Lung (tissue), 12 donors: ENCODE results near the gene PAX2. TPM values are rescaled to one million over a fixed set of nuclear protein-coding genes. Genes with fewer than 3 reads are reported as not detected.

Experiments
- ATAC-seq: fragments of 200-7000 bp; cut with Tn5 transposase; one replicate; pipeline ENCODE4 v1.9.1; 2020; ENCODE audit warnings: moderate number of reproducible peaks; ENCODE audit not compliant: insufficient read depth, low FRiP score
- DNase-seq, 3 donors: peaks; one replicate each; pipeline ENCODE4 v3.0.0-alpha.2; 2013 to 2017
- H3K27ac ChIP-seq, 2 donors: one replicate each; pipeline ENCODE4 v1.5.1; 2013; ENCODE audit warnings: mild to moderate bottlenecking in 2 of 2, moderate library complexity in 2 of 2, control low read depth in 1 of 2, inconsistent platforms in 1 of 2, low read depth in 1 of 2, low read length in 1 of 2
- H3K27me3 ChIP-seq, 3 donors: one replicate each; pipeline ENCODE4 v1.5.1; 2013; ENCODE audit warnings: low read length in 2 of 3; ENCODE audit not compliant: control insufficient read depth in 3 of 3, insufficient read depth in 3 of 3
- H3K36me3 ChIP-seq, 4 donors: one replicate each; pipeline ENCODE4 v1.5.1; 2013; ENCODE audit warnings: low read length in 4 of 4, mild to moderate bottlenecking in 1 of 4, moderate library complexity in 1 of 4; ENCODE audit not compliant: control insufficient read depth in 4 of 4, insufficient read depth in 4 of 4
- H3K4me1 ChIP-seq, 5 donors: one replicate each; pipeline ENCODE4 v1.5.1; 2013; ENCODE audit warnings: low read length in 5 of 5, mild to moderate bottlenecking in 2 of 5, moderate library complexity in 1 of 5; ENCODE audit not compliant: control insufficient read depth in 5 of 5, insufficient read depth in 5 of 5
- H3K4me3 ChIP-seq: one replicate; pipeline ENCODE4 v1.5.1; 2013; ENCODE audit warnings: mild to moderate bottlenecking, control low read depth, moderate library complexity
- H3K9ac ChIP-seq, 2 donors: one replicate each; pipeline ENCODE4 v1.5.1; 2013; ENCODE audit warnings: low read length in 2 of 2, control low read depth in 1 of 2; ENCODE audit not compliant: insufficient read depth in 1 of 2
- H3K9me3 ChIP-seq, 4 donors: one replicate each; pipeline ENCODE4 v1.5.1; 2013; ENCODE audit warnings: low read length in 3 of 4, mild to moderate bottlenecking in 1 of 4, moderate library complexity in 1 of 4; ENCODE audit not compliant: control insufficient read depth in 4 of 4, insufficient read depth in 3 of 4
- WGBS, 2 donors: extraction: QIAGEN DNeasy Blood & Tissue Kit; methylation state at CpG; one replicate each; pipeline ENCODE4 v1.1.7; 2013; 5-methylcytosine and 5-hydroxymethylcytosine counted together
- polyA plus RNA-seq, 2 donors: library from polyadenylated mRNA; stranded (reverse); fragments of 200-250 nt; gene quantifications; one replicate each; pipeline ENCODE4 v1.2.1, GENCODE V29; 2013
- total RNA-seq, 2 donors: library from RNA; depleted of rRNA in 1 of 2; stranded (reverse); fragments of >200 nt in 1 of 2; gene quantifications; one replicate each; pipeline ENCODE4 v1.2.1, GENCODE V29; 2014 to 2021
- TF ChIP-seq, protein P1 (sequence below): IDR thresholded peaks from 2 replicates; pipeline ENCODE4 v1.5.1; 2012; ENCODE audit warnings: mild to moderate bottlenecking; ENCODE audit errors: control extremely low read depth, extremely low read depth
- donor health status: control.
- donor health status: control.
- donor health status: Bipolar disorder and iron deficiency.
- donor health status: healthy.
- donor health status: DM: yes; HTN: yes; CAD: no.

The PAX2 gene
- total and polyA plus RNA-seq, 4 donors = not detected

GRCh38 chr10:100728928-100729861 is 16.2 kb upstream of the PAX2 start:
- Histone ChIP-seq H3K27me3 (peaks cover 18 to 85% (median 77%) of the 10 kb centered on the region in 3 donors), H3K4me3 (no peak overlapping the region), H3K9ac (no peak overlapping the region), H3K9me3 (peaks cover 0 to 3% (median 0%) of the 10 kb centered on the region in 4 donors), H3K27ac (no peak overlapping the region), H3K36me3 (no peaks in the 10 kb centered on the region), H3K4me1 (peaks cover 0 to 21% (median 5%) of the 10 kb centered on the region in 5 donors)
- DNase-seq = peak; percentile 66 to 74 (median 70)
- TF ChIP-seq, protein P1, sequence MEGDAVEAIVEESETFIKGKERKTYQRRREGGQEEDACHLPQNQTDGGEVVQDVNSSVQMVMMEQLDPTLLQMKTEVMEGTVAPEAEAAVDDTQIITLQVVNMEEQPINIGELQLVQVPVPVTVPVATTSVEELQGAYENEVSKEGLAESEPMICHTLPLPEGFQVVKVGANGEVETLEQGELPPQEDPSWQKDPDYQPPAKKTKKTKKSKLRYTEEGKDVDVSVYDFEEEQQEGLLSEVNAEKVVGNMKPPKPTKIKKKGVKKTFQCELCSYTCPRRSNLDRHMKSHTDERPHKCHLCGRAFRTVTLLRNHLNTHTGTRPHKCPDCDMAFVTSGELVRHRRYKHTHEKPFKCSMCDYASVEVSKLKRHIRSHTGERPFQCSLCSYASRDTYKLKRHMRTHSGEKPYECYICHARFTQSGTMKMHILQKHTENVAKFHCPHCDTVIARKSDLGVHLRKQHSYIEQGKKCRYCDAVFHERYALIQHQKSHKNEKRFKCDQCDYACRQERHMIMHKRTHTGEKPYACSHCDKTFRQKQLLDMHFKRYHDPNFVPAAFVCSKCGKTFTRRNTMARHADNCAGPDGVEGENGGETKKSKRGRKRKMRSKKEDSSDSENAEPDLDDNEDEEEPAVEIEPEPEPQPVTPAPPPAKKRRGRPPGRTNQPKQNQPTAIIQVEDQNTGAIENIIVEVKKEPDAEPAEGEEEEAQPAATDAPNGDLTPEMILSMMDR = no peak
- ATAC-seq = no peak
- 3% methylated on average over 43 to 44 of the region's 44 CpGs for WGBS, 2 donors

DNA sequence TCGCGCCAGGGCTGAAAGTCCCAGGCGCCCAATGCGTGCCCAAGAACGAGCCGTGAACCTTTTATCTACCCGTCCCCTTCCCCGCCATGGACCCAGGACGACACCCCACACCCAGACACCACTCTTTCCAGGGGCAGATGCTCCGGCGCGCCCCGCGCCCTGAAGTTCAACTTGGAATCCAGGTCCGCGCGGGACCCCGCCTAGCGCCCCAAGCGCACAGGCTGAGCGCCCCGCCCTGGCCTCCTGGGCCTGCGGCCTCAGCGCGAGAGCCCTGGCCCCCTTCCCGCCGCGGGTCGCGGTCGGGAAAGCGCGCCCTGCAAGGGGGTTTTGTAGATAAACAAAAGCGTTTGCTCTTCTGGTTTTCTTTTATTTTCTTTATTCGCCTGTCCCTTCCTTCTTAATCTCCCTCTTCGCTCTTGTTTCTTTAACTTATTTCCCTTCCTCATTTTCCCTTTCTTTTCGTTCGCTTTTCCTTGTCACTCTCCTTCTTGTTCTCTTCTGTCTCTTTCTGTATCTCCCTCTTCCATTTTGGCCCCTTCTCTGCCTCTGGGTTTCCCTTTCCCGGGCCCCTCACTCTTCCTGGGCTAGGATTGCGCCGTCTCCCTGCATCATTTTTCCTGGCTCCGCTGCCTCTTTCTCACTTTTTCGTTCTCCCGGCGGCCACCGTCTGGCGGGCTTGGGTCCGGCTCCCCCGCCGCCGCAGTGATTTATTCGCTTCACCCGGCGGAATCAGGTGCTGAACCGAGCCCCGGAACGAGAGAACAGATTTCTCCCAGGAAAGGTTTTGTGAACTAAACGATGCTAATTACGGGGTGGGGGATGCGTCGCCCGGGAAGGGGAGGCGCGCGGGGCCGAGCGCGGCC is 15.3 kb upstream of the PAX2 start:
- Histone ChIP-seq H3K27ac (no peak overlapping the region), H3K27me3 (peaks cover 20 to 87% (median 81%) of the 10 kb centered on the region in 3 donors), H3K9me3 (peaks cover 0 to 8% (median 0%) of the 10 kb centered on the region in 4 donors), H3K36me3 (no peaks in the 10 kb centered on the region), H3K4me3 (no peak overlapping the region), H3K4me1 (peaks cover 0 to 21% (median 5%) of the 10 kb centered on the region in 5 donors), H3K9ac (no peak overlapping the region)
- ATAC-seq (no peak), DNase-seq (peak in 2 of 3 donors; percentile 43 to 45)
- TF ChIP-seq, protein P1 = no peak
- WGBS, 2 donors = 3 to 4% methylated on average over 64 to 68 of the region's 68 CpGs

GRCh38 chr10:100730725-100731406 is 14.5 kb upstream of the PAX2 start:
- peak in 1 of 3 donors; percentile 38 for DNase-seq
- H3K4me3 ChIP-seq = no peak overlapping the region
- no peak overlapping the region for H3K9ac ChIP-seq

More at GRCh38 chr10:100730725-100731406, 14.5 kb upstream of the PAX2 start:
- H3K36me3 ChIP-seq = no peaks in the 10 kb centered on the region
- peaks cover 0 to 8% (median 0%) of the 10 kb centered on the region in 4 donors for H3K9me3 ChIP-seq
- peaks cover 0 to 23% (median 5%) of the 10 kb centered on the region in 5 donors for H3K4me1 ChIP-seq
- ATAC-seq = peak; percentile 51
- TF ChIP-seq, protein P1 = no peak
- no peak overlapping the region for H3K27ac ChIP-seq
- H3K27me3 ChIP-seq = peaks cover 20 to 84% (median 77%) of the 10 kb centered on the region in 3 donors
- WGBS, 2 donors = 1 to 3% methylated on average over 49 of the region's 49 CpGs
